GM13977 (cell line): ENCODE results near the gene DYNC1LI2.

Source experiments
- DNase-seq: peaks from one replicate; pipeline ENCODE4 v3.0.0; 2012; ENCODE audit warnings: low spot score
- CTCF ChIP-seq: IDR thresholded peaks from 2 replicates; pipeline ENCODE4 v1.5.1; 2012; ENCODE audit warnings: mild to moderate bottlenecking, control low read depth; ENCODE audit not compliant: insufficient read depth; ENCODE audit errors: extremely low read depth, missing control alignments
- in situ Hi-C: fragments of 300-500 bp; cut with MboI; formaldehyde crosslinking; loops from one replicate; pipeline ENCODE4 v1.12.0; 2022; ENCODE audit warnings: low sequenced_read_pairs, low pct_unique_long_range_greater_than_20kb, mixed read lengths, inconsistent platforms; ENCODE audit not compliant: unreplicated experiment

Gene DYNC1LI2

DNA sequence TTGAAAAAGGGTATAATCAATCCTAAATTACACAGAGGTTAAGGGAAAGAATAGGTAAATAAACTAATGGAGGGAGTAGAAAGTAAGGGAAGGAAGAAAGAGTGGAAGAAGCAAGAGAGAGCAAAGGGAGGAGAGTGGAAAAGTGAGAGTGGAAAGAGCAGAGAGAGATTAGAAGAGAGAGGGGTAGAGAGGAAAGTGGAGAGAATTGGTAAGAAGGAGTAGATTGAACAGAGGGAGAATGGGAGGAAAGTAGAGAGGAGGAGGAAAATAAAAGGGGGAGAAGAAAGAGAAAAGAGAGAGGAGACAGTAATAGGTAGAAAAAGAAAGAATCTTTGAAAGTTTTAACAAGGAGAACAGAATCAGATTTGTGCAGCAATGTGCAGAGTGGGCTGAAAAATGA, 25.0 kb upstream of the DYNC1LI2 start:
- no peak for DNase-seq
- no peak for TF ChIP-seq CTCF
- in situ Hi-C loops: no loop called here

DNA sequence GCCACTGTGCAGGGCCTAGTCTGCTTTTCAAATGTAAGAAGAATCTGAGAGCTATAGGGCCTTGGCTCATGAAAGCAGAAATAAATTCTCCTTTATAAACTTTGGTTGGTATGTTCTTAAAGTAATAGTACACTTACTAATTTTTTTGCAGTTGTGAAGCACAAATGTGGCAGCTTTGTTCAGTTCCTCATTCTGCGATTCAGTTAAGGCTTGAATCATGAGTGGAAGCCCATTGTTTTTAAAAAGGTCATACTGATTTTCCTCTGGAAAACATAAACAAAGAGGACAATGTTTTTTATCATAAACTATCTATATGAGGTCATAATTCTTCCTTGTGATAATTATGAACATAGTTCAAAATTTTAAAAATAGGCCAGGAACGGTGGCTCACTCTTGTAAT, 23.6 kb upstream of the DYNC1LI2 start:
- no peak for TF ChIP-seq CTCF
- no peak for DNase-seq
- in situ Hi-C loops: no loop called here

DNA sequence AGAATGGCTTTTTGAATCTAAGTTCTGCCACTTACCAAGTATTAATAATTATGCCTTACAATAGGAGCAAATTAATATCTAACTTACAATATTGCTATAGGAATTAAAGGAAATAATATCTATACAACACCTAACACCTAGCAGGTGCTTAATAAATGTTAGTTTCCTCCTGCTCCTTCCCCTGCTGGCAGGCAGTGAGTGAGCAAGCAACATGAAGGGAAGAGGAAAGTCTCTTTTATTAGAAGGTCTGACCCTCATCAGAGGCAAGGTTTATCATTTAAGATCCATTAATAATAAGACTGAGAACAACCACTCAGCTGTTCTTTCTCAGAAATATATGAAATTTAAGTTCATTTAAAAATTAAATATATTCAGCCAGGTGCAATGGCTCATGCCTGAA, 6.7 kb upstream of the DYNC1LI2 start:
- no peak for DNase-seq
- in situ Hi-C loops: loop anchor here (10.0 kb wide), 1 partner anchor 57 kb away; no protein-coding TSS in a partner anchor
- TF ChIP-seq CTCF: no peak

GRCh38 chr16:66754819-66755218, 3.4 kb upstream of the DYNC1LI2 start:
- no peak for TF ChIP-seq CTCF
- in situ Hi-C loops: loop anchor here (10.0 kb wide), 1 partner anchor 60 kb away; no protein-coding TSS in a partner anchor
- DNase-seq: no peak

DNA sequence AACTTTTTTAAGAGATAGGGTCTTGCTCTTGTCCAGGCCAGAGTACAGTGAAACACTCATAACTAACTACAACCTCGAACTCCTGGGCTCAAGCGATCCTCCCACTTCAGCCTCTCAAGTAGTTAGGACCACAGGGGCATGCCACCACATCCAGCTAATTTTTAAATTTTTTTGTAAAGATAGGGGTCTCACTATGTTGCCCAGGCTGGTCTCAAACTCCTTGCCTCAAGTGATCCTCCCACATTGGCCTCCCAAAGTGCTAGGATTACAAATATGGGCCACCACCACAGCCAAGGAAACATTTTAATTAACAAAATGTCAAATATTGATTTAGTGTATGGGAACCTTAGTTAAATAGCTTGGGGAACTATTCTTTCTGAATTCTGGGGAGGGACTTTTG, 2.8 kb upstream of the DYNC1LI2 start:
- no peak for DNase-seq
- TF ChIP-seq CTCF: no peak
- in situ Hi-C loops: loop anchor here (10.0 kb wide), 1 partner anchor 61 kb away; no protein-coding TSS in a partner anchor

DNA sequence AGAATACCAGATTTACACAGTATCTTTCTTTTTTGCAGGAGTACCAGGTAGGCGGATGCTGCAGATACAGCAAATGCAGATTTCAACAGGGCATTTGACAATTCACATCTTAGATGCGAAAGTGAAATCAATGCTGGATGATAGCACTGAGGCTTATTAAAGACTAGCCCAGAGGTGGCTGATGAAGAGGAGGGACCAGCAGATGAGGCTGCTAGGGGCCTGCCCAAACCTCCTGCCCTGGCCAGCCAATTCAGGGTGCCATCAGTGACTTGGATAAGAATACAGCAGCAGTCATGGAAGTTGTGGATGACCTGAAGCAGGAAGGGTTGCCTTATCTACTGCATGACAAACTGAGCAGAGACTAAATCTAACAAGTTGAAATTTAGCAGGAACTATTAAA, 1.5 kb upstream of the DYNC1LI2 start:
- no peak for TF ChIP-seq CTCF
- DNase-seq: no peak
- in situ Hi-C loops: loop anchor here (10.0 kb wide), 1 partner anchor 62 kb away; no protein-coding TSS in a partner anchor

DNA sequence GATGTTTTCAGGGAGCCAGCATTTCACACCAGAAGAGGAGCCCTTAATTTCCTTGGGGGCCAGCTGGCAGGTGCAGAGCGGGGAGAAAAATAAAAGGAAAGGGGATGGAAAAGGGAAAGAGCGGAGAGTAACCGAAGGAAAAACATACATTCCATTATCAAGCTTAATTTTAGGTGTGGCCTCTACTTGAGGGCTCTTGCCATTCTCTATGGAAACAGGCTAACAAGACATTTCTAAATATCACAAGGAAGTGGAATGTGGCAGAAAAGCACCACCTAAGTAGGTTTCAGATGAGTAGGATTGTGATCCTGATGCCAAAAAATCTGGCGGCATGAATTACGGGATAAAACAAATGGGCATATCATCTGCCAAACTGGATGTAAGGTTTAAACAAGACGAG, 970 bp upstream of the DYNC1LI2 start:
- no peak for TF ChIP-seq CTCF
- in situ Hi-C loops: loop anchor here (10.0 kb wide), 1 partner anchor 62 kb away; no protein-coding TSS in a partner anchor
- DNase-seq: no peak
